Astrocyte (in vitro differentiated cells and primary cell): Measurements from ENCODE around the gene GPR15LG.

Source experiments
- CTCF ChIP-seq: IDR thresholded peaks from 2 replicates; pipeline ENCODE4 v1.5.1; 2011; ENCODE audit warnings: low read depth, mild to moderate bottlenecking, inconsistent platforms, low read length, moderate library complexity; ENCODE audit not compliant: insufficient read depth
- EZH2 ChIP-seq: IDR thresholded peaks from 2 replicates; pipeline ENCODE4 v1.6.1; 2012; ENCODE audit warnings: mild to moderate bottlenecking, low read length, inconsistent platforms; ENCODE audit not compliant: insufficient read depth

- TF ChIP-seq CTCF, result no peak
- TF ChIP-seq EZH2, result no peak
Measured at GRCh38 chr10:84196083-84196482, 22.5 kb downstream of the GPR15LG start.
